ENCODE measurements around the gene ZNF628.

GRCh38 chr19:55488986-55489710 is 12.7 kb downstream of the ZNF628 start:
- TF ChIP-seq CTCF (conservative IDR thresholded peaks at IDR 0.05) (no peak), ZFX (IDR thresholded peaks at IDR 0.05) (no peak)
